Endometrial microvascular endothelial cells (primary cell): ENCODE data around the gene SLC35F1. TPM values are rescaled to one million over a fixed set of nuclear protein-coding genes. Genes with fewer than 3 reads are reported as not detected.

Source experiments
- in situ Hi-C: cut with HindIII; loops from 2 replicates; pipeline ENCODE4 v1.10.0; 2017; ENCODE audit warnings: low sequenced_read_pairs, low pct_unique_long_range_greater_than_20kb; ENCODE audit errors: inconsistent ontology term
- total RNA-seq: library from RNA; depleted of rRNA; stranded (reverse); fragments of >200 nt; gene quantifications from one replicate; pipeline ENCODE4 v1.2.3, GENCODE V29; 2015; ENCODE audit errors: inconsistent ontology term

Gene SLC35F1
- total RNA-seq, 1 donor from 2014 or later = not detected

DNA sequence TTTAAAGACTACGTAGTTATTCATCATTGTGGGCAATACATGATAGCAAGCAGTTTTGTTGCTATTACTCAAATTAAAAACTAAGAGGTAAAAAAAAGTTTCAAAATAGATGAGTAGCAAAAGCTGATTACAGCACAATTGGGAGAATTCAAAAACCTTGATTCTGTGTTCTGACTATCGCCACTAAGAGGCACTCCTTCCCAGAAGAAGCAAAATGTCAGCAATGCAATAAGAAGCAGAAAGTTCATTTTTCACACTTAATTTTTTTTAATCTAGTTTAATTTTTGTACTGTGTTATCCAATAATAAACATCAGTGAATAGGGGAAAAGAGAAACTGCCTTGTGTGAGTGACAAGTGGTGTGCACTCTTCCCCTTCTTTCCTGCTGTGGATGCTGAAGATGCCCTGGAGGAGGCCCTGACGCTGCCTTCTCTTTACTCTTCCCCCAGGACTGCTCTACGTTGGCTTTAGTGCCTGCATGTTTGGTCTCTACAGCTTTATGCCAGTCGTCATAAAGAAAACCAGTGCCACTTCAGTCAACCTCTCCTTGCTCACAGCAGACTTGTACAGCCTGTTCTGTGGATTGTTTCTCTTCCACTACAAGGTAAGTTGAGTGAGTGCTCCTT is 377.8 kb downstream of the SLC35F1 start:
- in situ Hi-C loops = loop anchor here (25.0 kb wide), 1 partner anchor 277 kb away; no protein-coding TSS in a partner anchor

DNA sequence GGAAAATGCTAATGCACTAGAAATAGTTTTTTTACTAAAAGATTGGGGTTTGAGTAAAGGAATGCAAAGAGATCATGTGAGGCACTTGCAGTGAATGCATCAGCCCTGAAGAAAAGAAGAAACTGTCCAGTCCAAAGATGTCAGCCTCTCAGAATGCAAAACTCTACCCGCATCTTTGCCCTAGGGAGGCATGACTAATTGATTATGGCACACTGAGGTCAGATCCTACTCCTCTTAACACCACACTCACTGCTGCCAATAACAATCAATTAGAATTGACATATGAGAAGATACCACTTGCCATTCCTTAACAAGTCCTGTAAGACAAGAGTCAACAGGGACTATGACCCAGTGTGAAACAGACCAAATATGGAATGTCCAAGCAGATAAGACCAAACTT is 378.7 kb downstream of the SLC35F1 start:
- in situ Hi-C loops = loop anchor here (25.0 kb wide), 1 partner anchor 277 kb away; no protein-coding TSS in a partner anchor

DNA sequence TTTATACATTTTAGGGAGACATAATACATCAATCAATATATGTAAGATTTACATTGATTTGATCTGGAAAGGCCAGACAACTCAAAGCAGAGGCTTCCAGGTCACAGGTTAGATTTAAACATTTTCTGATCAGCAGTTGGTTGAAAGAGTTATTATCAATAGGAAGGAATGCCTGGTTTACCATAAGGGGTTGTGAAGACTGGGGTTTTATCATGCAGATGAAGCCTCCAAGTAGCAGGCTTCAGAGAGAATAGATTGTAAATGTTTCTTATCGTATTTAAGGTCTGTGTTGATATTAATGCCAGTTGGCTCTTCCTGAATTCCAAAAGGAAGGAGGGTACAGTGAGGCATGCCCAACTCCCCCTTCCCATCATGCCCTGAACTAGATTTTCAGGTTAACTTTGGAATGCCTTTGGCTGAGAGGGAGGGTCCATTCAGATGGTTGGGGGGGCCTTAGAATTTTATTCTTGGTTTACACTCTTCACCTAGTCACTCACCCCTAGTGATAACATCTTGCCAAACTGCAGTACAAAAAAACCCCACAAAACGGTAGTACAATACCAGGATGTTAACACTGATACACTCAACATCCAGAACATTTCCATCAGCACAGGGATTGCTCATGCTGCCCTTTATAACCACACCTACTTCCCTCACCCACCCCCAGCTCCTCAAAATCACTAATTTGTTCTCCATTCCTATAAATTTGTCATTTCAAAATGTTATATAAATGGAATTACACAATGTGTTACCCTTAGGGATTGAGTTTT is 381.5 kb downstream of the SLC35F1 start:
- in situ Hi-C loops = loop anchor here (25.0 kb wide), 1 partner anchor 274 kb away; no protein-coding TSS in a partner anchor

DNA sequence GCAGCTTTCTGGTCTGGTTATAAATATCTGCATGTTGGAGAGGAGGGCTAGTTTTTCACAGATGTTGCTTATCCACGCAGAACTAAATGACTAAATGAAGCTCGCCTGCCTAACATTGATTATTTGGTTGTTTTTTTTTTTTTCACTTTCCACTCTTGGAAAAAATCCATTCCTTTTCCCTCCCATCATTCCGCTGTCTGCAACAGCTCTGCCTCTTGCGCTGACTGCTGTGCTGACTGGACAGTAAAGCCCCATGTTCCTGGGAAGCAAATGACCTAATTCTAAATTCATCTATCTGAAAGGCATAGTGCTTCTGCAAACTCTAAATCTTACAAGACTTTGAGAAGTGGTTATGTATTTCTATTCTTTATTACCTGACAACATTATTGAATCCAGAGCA is 385.5 kb downstream of the SLC35F1 start:
- in situ Hi-C loops = loop anchor here (25.0 kb wide), 1 partner anchor 270 kb away; no protein-coding TSS in a partner anchor

DNA sequence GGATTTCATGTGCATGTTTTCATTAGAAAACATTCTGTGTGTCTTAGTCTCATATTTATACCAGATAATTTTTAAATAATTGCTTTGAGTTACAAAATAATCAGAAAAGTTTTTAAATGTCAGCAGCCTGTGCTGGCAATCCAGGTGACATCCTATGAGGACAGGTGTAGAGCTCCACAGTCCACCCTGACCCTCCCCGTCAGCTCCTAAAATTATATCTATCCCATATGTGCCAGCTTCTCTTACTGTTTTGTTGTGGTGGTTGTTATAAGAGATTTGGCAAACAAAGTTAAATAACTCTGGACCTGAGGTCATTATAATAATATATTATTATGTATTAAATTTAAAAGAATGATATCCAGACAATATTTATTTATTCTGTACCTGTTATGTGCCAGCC is 387.8 kb downstream of the SLC35F1 start:
- in situ Hi-C loops = loop anchor here (25.0 kb wide), 1 partner anchor 267 kb away; no protein-coding TSS in a partner anchor

DNA sequence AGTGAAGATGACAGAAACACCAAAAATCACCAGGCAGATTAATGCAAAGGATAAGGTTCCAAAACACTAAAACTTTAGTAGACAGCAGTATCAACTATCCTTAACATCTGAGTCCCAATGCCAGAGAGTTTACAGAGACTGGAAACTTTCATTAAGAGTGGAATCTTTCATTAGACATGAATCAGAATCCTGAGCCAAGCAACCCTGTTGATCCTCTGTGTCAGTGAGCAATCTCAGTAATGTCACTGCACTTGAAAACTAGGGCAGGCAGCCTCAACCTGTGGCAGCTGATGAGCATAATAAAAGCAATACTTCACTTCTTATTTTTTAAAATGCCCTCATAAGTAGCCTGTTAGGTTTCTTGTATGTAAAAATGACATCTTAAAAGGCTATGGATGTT is 388.3 kb downstream of the SLC35F1 start:
- in situ Hi-C loops = loop anchor here (25.0 kb wide), 1 partner anchor 267 kb away; no protein-coding TSS in a partner anchor

DNA sequence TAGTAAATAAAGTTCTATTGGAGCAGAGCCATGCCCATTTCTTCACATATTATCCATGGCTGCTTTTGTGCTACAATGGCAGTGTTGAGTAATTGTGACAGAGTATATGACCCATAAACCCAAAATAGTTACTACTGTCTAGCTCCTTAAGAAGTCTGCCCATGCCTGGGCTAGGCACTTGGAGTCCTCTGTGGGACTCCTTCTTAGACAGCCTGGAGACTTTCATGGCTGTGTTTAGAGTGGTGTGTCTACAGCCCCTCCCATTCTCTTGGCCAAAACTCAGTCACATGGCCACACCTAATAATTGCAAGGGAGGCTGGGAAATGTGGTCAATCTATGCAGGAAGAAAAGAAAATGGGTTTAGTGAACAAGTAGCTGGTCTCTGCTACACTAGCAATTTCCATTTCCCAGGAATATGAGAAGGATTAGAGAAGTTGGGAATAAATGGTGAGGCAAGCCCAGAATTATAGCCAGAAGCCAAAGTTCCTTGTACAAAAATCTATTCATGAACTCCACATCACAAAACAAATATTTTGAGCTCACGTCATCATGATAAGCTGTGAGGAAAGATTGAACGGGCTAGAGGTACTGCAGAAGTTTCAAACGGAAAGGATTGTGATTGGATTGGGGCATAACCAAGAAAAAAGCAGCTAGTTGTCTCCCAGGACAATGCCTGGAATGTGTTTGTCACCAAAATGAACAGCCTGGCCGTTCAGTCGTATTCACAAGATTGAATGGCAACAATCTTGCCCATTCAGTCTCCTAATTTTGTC is 389.3 kb downstream of the SLC35F1 start:
- in situ Hi-C loops = loop anchor here (25.0 kb wide), 1 partner anchor 266 kb away; no protein-coding TSS in a partner anchor

DNA sequence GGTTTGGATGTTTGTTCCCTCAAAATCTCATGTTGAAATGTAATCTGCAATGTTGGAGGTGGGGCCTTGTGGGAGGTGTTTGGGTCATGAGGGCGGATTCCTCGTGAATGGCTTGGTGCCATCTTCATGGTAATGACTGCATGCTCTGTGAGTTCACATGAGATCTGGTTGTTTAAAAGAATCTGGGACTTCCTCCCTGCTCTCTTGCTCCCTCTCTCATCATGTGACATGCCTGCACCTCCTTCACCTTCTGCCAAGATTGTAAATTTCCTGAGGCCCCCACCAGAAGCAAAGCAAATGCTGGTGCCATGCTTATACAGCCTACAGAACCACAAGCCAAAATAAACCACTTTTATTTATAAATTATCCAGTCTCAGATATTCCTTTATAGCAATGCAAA is 390.8 kb downstream of the SLC35F1 start:
- in situ Hi-C loops = loop anchor here (25.0 kb wide), 1 partner anchor 264 kb away; no protein-coding TSS in a partner anchor

DNA sequence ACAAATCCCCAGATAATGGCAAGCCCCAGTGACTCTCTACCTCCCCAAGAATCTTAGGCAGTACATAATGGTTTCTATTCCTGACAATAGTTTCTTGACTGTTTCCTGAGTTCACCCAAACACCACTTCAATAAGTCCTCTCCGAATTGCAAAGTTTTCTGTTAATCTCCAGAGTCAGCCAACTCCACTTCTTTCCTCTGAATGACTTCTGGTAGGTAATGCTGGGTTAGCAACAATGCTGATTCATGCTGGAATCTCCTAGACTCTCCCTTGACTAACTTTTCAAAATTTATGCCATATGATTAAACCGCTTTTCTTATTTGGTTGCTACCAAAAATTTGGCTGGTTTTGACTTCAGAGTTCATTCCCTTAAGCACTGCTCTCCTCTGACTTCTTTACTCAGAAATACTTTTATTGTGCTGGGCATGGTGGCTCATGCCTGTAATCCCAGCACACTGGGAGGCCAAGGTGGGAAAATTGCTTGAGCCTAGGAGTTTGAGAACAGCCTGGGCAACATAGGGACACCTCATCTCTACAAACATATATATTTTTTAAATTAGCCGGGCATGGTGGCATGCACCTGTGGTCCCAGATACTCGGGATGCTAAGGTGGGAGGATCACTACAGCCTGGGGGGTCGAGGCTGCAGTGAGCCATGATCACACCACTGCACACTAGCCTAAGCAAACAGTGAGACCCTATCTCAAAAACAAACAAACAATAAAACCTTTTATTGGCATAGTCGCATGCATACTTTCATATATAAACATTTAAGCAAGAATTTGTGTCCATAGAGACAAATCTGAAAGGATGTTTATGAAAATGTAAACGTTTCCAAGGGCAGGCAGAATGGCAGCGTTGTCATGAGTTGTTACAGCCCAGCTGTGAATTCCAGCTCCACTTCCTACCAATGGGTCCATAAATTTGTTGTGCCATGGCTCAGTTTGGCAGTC is 391.7 kb downstream of the SLC35F1 start:
- in situ Hi-C loops = loop anchor here (25.0 kb wide), 1 partner anchor 264 kb away; no protein-coding TSS in a partner anchor

DNA sequence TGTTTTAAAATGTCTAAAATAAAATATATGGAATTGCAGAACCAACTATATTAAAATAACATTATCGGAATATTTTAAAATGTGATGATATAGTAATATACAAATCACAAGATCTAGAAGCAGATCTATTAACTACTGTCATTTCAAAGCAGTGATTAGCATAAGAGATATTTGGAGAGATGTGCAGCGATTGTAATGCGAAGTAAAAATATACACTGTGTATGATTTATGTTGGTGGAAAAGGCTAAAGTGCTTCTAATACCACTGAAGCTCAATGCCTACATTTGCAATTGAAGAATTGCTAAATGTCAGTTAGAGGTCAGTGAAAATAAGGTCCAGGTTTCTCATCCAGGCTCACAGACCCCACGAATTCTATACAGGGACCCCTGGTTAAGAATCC is 392.4 kb downstream of the SLC35F1 start:
- in situ Hi-C loops = loop anchor here (25.0 kb wide), 1 partner anchor 263 kb away; no protein-coding TSS in a partner anchor

DNA sequence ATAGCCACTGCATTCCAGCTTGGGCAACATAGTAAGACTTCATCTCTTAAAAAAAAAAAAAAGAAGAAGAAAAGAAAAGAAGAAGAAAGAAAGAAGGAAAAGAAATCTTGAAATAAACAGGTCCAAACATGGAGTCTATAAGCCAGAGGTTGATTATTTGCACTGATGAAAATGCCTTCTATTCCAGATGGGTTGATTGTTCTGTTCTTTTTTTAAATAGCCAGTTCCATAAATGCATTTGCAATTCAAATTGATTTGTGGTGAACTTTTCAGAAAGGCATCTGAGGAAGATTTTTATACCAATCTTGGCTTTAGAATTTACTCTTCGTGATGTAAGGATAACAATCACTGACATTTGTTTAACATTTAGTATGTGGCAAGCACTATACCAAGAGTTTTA is 397.3 kb downstream of the SLC35F1 start:
- in situ Hi-C loops = no loop called here

DNA sequence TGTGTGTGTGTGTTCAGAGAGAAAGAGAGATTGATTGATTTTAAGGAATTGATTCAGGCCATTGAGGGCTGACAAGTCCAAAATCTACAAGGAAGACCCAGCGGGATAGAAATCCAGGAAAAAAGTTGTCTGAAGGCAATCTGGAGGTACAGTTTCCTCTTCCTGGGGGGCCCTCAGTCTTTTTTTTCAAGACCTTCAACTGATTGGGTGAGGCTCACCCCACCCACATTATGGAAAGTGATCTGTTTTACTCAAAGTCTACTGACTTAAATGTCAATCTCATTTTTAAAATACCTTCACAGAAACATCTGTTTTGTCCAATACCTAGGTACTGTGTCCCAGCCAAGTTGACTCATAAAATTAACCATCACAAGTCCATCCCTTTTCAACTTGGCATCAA is 398.0 kb downstream of the SLC35F1 start:
- in situ Hi-C loops = no loop called here

DNA sequence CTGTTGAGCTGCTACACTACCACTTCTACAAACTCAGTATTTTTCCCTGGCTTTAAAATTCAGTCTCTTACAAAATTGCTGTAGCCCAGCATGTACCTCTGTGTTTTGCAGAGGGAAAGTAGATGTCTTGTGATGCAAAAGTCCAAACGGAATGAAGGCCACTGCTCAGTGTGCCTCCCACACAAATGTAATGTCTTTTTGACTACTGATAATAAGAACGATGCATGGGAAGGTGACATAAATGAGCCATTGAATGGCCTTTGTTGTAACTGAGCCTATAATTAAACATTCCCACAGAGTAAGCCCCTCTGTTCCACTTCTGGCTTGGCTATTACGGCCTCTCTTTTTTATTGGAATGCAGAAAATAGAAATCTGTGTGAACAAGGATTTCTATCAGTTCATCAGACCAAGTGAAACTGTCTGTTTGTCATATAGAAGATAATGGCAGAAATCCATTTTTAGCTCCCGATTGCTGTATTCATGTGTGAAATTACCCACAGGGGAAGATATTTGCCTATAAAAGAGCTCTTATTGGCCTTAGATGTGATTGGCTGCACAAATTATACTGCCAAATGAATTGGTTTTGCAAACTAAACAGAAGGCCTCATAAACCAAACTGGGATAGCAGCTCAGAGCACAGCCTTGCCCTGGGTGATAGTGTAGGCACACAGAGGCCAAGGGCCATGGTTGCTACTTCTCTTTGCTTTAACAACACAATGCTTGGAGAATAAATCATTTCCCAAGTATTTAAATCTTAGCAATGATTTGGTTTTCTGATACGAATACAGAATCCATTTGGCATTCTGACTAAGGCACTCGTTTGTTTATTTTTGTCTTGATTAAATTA is 399.6 kb downstream of the SLC35F1 start:
- in situ Hi-C loops = no loop called here

DNA sequence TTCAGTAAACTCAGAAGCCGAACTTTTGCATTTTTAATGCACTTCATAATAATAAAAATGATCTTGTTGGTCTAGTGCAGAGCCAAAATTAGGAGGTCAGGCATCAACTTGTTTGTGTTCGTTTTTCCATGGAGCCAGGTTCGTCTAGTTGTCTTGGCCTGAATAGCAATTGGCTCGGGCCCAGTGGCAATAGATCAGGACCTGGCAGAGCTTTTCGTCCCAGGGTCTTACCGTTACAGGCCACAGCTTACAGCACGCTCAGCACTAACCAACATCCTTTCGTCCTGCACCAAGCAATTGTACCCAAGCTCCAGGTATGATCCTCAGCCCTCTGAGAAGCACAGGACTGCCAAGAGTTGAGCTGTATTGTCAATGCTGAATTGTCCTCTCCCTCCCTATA is 400.5 kb downstream of the SLC35F1 start:
- in situ Hi-C loops = no loop called here

DNA sequence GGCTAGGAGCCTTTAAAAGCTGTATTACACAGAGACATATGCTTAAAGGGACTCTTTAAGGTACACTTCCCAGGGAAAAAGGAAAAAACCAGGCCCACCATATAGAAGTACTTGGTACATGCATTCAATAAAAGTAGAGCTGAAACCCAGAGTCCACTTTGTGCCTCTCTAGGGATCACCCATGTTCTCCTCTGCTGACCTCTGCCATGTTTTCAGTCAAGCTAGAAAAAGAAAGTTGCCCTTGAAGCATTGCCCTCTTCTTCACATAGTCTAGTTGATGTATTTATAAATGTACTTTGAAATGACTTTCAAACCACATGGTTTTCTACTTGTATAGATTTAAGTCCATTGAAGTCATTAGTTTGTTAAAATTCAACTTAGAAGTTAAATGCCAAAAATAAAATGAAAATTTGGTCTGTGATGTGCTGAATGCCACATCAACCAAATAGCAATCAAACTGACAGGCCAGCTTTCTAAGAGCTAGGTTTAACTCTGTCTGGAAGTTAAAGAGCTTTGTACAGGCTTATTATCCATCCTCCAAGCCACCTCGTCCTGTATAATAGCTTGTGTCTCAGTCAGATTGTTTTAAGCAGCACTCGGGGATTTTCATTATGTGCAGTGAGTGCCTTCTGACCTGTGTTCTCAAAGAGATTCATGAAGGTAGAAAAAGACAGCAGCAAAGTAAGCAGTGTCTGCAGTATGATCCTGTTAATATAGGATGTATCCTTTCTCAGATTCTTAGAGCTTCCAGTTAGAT is 402.5 kb downstream of the SLC35F1 start:
- in situ Hi-C loops = no loop called here

DNA sequence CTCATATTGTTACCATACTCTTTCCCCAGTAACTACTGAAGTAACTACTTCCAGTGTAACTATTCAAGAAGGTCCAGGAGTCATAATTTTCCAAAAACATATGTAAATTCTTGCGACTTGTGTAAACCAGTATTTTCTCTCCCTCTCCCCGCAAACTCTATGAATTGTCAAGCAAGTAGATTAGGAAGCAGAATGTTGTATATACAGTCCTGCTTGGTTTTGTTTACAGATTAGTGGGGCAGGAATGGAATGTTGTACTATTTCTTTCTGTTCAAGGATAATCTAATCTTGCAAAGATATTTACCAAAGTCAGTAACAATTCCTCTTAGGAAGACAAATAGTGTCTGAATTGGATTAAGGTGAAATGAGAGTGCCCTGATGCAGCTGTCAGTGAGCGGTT is 406.1 kb downstream of the SLC35F1 start:
- in situ Hi-C loops = no loop called here

DNA sequence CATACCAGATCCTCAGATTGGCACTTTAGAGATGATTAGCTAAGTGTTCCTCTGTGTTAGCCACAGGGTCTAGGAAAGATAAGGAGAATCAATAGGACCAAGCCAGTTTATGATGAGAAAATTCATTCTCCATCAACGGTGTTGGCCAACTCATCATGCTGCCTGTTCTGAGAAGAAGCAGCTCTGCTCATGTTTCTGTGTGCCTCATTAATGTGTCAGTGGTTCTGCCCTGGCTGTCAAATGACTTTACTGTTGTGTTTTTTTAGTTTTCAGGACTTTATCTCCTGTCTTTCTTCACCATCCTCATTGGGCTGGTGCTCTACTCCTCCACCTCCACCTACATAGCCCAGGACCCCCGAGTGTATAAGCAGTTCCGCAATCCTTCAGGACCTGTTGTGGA is 406.7 kb downstream of the SLC35F1 start:
- in situ Hi-C loops = no loop called here
